ENCODE results near the gene P4HA1.
"Not testable (repeated sequence)": the region's sequence is repeated elsewhere in the genome, so short reads cannot be mapped to it uniquely, and the experiment has no call there.

Gene P4HA1

GRCh38 chr10:73054286-73054685 lies 42.4 kb downstream of the P4HA1 start:
- no peak overlapping the region for H3K27ac ChIP-seq
- no peak for TF ChIP-seq ZFX (IDR thresholded peaks at IDR 0.05; ENCODE audit: borderline replicate concordance)
- TF ChIP-seq, protein P1, sequence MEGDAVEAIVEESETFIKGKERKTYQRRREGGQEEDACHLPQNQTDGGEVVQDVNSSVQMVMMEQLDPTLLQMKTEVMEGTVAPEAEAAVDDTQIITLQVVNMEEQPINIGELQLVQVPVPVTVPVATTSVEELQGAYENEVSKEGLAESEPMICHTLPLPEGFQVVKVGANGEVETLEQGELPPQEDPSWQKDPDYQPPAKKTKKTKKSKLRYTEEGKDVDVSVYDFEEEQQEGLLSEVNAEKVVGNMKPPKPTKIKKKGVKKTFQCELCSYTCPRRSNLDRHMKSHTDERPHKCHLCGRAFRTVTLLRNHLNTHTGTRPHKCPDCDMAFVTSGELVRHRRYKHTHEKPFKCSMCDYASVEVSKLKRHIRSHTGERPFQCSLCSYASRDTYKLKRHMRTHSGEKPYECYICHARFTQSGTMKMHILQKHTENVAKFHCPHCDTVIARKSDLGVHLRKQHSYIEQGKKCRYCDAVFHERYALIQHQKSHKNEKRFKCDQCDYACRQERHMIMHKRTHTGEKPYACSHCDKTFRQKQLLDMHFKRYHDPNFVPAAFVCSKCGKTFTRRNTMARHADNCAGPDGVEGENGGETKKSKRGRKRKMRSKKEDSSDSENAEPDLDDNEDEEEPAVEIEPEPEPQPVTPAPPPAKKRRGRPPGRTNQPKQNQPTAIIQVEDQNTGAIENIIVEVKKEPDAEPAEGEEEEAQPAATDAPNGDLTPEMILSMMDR (IDR thresholded peaks at IDR 0.05), result no peak

DNA sequence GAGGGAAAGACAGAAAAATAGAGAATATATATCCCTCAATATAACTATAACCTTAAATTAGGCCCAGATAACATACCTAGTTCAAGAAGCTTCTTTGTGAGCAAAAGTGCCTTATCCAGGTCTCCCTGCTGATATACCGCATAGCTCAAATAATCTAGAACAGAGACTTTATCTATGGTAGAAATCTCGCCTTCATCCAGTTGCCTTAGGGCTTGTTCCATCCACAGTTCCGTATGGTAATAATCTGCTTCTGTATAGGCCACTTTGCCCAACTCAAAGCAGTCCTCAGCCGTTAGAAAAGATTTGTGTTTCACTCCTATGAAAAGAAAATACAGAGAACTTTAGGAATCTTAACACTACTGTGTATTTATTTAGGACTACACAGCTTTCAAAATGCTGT lies 43.4 kb downstream of the P4HA1 start:
- TF ChIP-seq, protein P1 (IDR thresholded peaks at IDR 0.05), result no peak
- TF ChIP-seq ZFX (IDR thresholded peaks at IDR 0.05; ENCODE audit: borderline replicate concordance), result no peak
- no peak overlapping the region for H3K27ac ChIP-seq

GRCh38 chr10:73044378-73045285 lies 52.0 kb downstream of the P4HA1 start:
- peak overlapping the region; percentile 46 for H3K27ac ChIP-seq
- TF ChIP-seq ZFX (IDR thresholded peaks at IDR 0.05; ENCODE audit: borderline replicate concordance), result no peak
- TF ChIP-seq, protein P1 (IDR thresholded peaks at IDR 0.05), result no peak

GRCh38 chr10:73043766-73044377 lies 52.8 kb downstream of the P4HA1 start:
- peak overlapping the region; percentile 46 for H3K27ac ChIP-seq

DNA sequence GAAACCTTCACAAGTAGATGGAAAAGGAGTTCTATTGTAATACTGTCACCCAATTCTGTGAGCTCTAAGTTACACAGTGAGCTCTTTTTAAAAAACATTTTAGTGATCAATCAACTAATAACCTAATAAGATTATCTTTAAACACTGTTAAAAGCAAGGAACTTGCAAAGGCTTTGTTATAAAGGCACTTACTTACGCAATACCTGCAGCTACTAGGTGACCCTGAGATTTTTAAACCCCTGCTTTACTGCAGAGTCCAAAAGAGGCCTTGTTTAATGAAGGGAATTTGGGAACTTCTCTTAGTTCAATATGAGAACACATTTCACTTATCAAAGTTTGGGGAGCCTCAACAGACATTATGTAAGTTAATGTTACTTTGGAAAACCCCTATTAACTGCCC lies 53.3 kb downstream of the P4HA1 start:
- H3K27ac ChIP-seq, result no peak overlapping the region; the same call in 1 of the 2 replicates
- TF ChIP-seq, protein P1 (IDR thresholded peaks at IDR 0.05), result no peak
- TF ChIP-seq ZFX (IDR thresholded peaks at IDR 0.05; ENCODE audit: borderline replicate concordance), result no peak

More at GRCh38 chr10:73043766-73044377, 52.8 kb downstream of the P4HA1 start:
- TF ChIP-seq, protein P1 (IDR thresholded peaks at IDR 0.05), result no peak
- no peak for TF ChIP-seq ZFX (IDR thresholded peaks at IDR 0.05; ENCODE audit: borderline replicate concordance)

- H3K27ac ChIP-seq, result no peak overlapping the region
- TF ChIP-seq, protein P1 (IDR thresholded peaks at IDR 0.05), result no peak
- no peak for TF ChIP-seq ZFX (IDR thresholded peaks at IDR 0.05; ENCODE audit: borderline replicate concordance)
Observed at GRCh38 chr10:73042130-73042529, 54.5 kb downstream of the P4HA1 start.

DNA sequence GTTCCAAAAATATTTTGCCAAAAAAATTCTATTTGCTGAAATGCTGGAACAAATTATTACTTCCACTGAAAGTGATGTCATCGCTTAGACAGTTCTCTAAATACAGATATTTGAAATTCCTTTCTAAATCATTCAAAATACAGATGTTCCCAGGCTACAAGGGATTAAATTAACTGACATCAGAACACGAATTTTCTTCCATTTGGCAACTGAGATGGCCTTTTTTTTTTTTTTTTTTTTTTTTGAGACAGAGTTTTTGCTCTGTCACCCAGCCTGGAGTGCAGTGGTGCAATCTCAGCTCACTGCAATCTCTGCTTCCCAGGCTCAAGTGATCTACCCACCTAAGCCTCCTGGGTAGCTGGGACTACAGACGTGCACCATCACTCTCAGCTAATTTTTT lies 57.0 kb downstream of the P4HA1 start:
- H3K27ac ChIP-seq, result no peak overlapping the region
- TF ChIP-seq ZFX (IDR thresholded peaks at IDR 0.05; ENCODE audit: borderline replicate concordance), result no peak
- TF ChIP-seq, protein P1 (IDR thresholded peaks at IDR 0.05), result no peak

GRCh38 chr10:73036285-73036684 lies 60.4 kb downstream of the P4HA1 start:
- not testable (repeated sequence) for H3K27ac ChIP-seq

All from 22Rv1 (cell line).